HEK293T (cell line): ENCODE data around the gene KIRREL3.

ENCODE experiments used
- ARNT ChIP-seq: fragments of 450-650 bp; IDR thresholded peaks from 2 replicates; pipeline ENCODE4 v1.6.1; 2017; ENCODE audit warnings: mild to moderate bottlenecking
- BHLHE40 ChIP-seq: fragments of 450-650 bp; IDR thresholded peaks from 2 replicates; pipeline ENCODE4 v1.6.1; 2016; ENCODE audit warnings: mild to moderate bottlenecking, moderate library complexity, borderline replicate concordance
- CTBP1 ChIP-seq: fragments of 450-650 bp; IDR thresholded peaks from 2 replicates; pipeline ENCODE4 v1.6.1; 2016; ENCODE audit warnings: borderline replicate concordance
- ELF4 ChIP-seq: fragments of 450-650 bp; IDR thresholded peaks from 2 replicates; pipeline ENCODE4 v1.6.1; 2017; ENCODE audit warnings: antibody characterized with exemption
- FOXA1 ChIP-seq: fragments of 450-650 bp; IDR thresholded peaks from 2 replicates; pipeline ENCODE4 v1.6.1; 2016; ENCODE audit warnings: mild to moderate bottlenecking
- HDGF ChIP-seq: fragments of 450-650 bp; IDR thresholded peaks from 2 replicates; pipeline ENCODE4 v1.6.1; 2017; ENCODE audit warnings: antibody characterized with exemption, borderline replicate concordance
- LEF1 ChIP-seq: fragments of 450-650 bp; IDR thresholded peaks from 2 replicates; pipeline ENCODE4 v1.6.1; 2017; ENCODE audit warnings: mild to moderate bottlenecking, borderline replicate concordance
- NFRKB ChIP-seq: fragments of 450-650 bp; IDR thresholded peaks from 2 replicates; pipeline ENCODE4 v1.6.1; 2016; ENCODE audit warnings: mild to moderate bottlenecking, moderate library complexity

GRCh38 chr11:126929179-126930061 lies 71.2 kb downstream of the KIRREL3 start:
- TF ChIP-seq HDGF (no peak), NFRKB (no peak), ELF4 (no peak), FOXA1 (no peak), CTBP1 (no peak), LEF1 (no peak), BHLHE40 (no peak), ARNT (no peak)
